Ovary (tissue), 3 donors: ENCODE measurements around the gene UEVLD.

ENCODE experiments used
- CTCF ChIP-seq, 3 donors: fragments of 450-650 bp in 2 of 3; fragments of 200-600 bp in 1 of 3; IDR thresholded peaks; one replicate each; pipeline versions ENCODE4 v1.5.1 to v1.8.0; 2016 to 2022; ENCODE audit warnings: antibody characterized with exemption in 3 of 3, mild to moderate bottlenecking in 1 of 3
- EP300 ChIP-seq: sonication (generic); formaldehyde crosslinking; IDR thresholded peaks from one replicate; pipeline ENCODE4 v1.6.1; 2017; ENCODE audit warnings: antibody characterized with exemption
- POLR2A ChIP-seq: fragments of 450-650 bp; IDR thresholded peaks from one replicate; pipeline ENCODE4 v1.6.1; 2017; ENCODE audit warnings: antibody characterized with exemption, mild to moderate bottlenecking, moderate library complexity
- donor health status: DM: no; HTN: no; CAD: no.

GRCh38 chr11:18578975-18579598, 9.4 kb downstream of the UEVLD start:
- TF ChIP-seq CTCF (IDR thresholded peaks at IDR 0.05) = no peak
- no peak for TF ChIP-seq EP300
- TF ChIP-seq POLR2A = no peak
